Neural cell (in vitro differentiated cells): Measurements from ENCODE around the gene NFAM1. TPM values are rescaled to one million over a fixed set of nuclear protein-coding genes. Genes with fewer than 3 reads are reported as not detected.
A peak's percentile ranks its signal among the peaks of the same experiment; 100 is the strongest.

ENCODE experiments used
- H2AFZ ChIP-seq: fragments of 200-600, 300-800 bp; sonication (generic), shearing (Covaris generic); 2 replicates; pipeline ENCODE4 v1.6.0; 2014; ENCODE audit warnings: low read depth, mild to moderate bottlenecking, antibody characterized with exemption, low read length, moderate library complexity
- H3F3A ChIP-seq: fragments of 200-600 bp; shearing (Covaris generic); 2 replicates; pipeline ENCODE4 v1.6.1; 2016; ENCODE audit warnings: mild to moderate bottlenecking, moderate library complexity, mixed read lengths, antibody characterized with exemption, low read length; ENCODE audit not compliant: insufficient read depth, poor library complexity, severe bottlenecking
- H3K27ac ChIP-seq: fragments of 200-600, 300-800 bp; sonication (generic), shearing (Covaris generic); 2 replicates; pipeline ENCODE4 v1.5.1; 2014; ENCODE audit warnings: mild to moderate bottlenecking, low read length, moderate library complexity
- H3K27me3 ChIP-seq: fragments of 300-800, 200-600 bp; sonication (generic), shearing (Covaris generic); 2 replicates; pipeline ENCODE4 v1.6.0; 2014; ENCODE audit warnings: mild to moderate bottlenecking, low read depth, low read length, moderate library complexity; ENCODE audit not compliant: insufficient read depth
- H3K36me3 ChIP-seq: fragments of 300-800, 200-600 bp; sonication (generic), shearing (Covaris generic); 2 replicates; pipeline ENCODE4 v1.5.1; 2014; ENCODE audit warnings: mild to moderate bottlenecking, antibody characterized with exemption, low read length, moderate library complexity; ENCODE audit not compliant: insufficient read depth
- H3K4me2 ChIP-seq: fragments of 300-800, 200-600 bp; sonication (generic), shearing (Covaris generic); 2 replicates; pipeline ENCODE4 v1.6.0; 2014; ENCODE audit warnings: mild to moderate bottlenecking, low read length
- H3K4me3 ChIP-seq: fragments of 300-800, 200-600 bp; sonication (generic), shearing (Covaris generic); 2 replicates; pipeline ENCODE4 v1.5.1; 2014; ENCODE audit warnings: mild to moderate bottlenecking, low read length, moderate library complexity
- H3K79me2 ChIP-seq: fragments of 200-600 bp; shearing (Covaris generic); replicated peaks from 2 replicates; pipeline ENCODE4 v1.6.0; 2014; ENCODE audit warnings: mild to moderate bottlenecking, low read length, moderate library complexity; ENCODE audit not compliant: insufficient read depth
- H3K9ac ChIP-seq: fragments of 300-800, 200-600 bp; sonication (generic), shearing (Covaris generic); 2 replicates; pipeline ENCODE4 v1.6.1; 2016; ENCODE audit warnings: mild to moderate bottlenecking, low read length, mixed read lengths
- H3K9me2 ChIP-seq: fragments of 200-600 bp; shearing (Covaris generic); 2 replicates; pipeline ENCODE4 v1.6.1; 2016; ENCODE audit warnings: mild to moderate bottlenecking, low read length, mixed read lengths; ENCODE audit not compliant: insufficient read depth
- H3K9me3 ChIP-seq: fragments of 200-600, 300-800 bp; sonication (generic), shearing (Covaris generic); 2 replicates; pipeline ENCODE4 v1.6.1; 2016; ENCODE audit warnings: mild to moderate bottlenecking, mixed run types, low read length, moderate library complexity, mixed read lengths
- H4K20me1 ChIP-seq: fragments of 200-600 bp; shearing (Covaris generic); 2 replicates; pipeline ENCODE4 v1.6.1; 2016; ENCODE audit warnings: mild to moderate bottlenecking, mixed run types; ENCODE audit not compliant: insufficient read depth
- CTCF ChIP-seq: fragments of 450-650 bp; IDR thresholded peaks from 2 replicates; pipeline ENCODE4 v1.5.1; 2014; ENCODE audit warnings: antibody characterized with exemption, mild to moderate bottlenecking, moderate library complexity; ENCODE audit not compliant: poor library complexity, severe bottlenecking
- EP300 ChIP-seq: fragments of 450-650 bp; conservative IDR thresholded peaks from 2 replicates; pipeline ENCODE4 v1.6.1; 2014; ENCODE audit warnings: antibody characterized with exemption, mild to moderate bottlenecking, moderate library complexity; ENCODE audit not compliant: poor library complexity, severe bottlenecking
- EZH2 ChIP-seq: fragments of 200-600, 300-800 bp; shearing (Covaris generic), sonication (generic); IDR thresholded peaks from 2 replicates; pipeline ENCODE4 v1.6.1; 2014; ENCODE audit warnings: antibody characterized with exemption, low read length, borderline replicate concordance, mild to moderate bottlenecking; ENCODE audit not compliant: insufficient read depth, poor library complexity, severe bottlenecking
- MXI1 ChIP-seq: fragments of 450-650 bp; conservative IDR thresholded peaks from 2 replicates; pipeline ENCODE4 v1.6.1; 2014; ENCODE audit warnings: antibody characterized with exemption, mild to moderate bottlenecking; ENCODE audit not compliant: poor library complexity, severe bottlenecking
- POLR2AphosphoS5 ChIP-seq: IDR thresholded peaks from 2 replicates; pipeline ENCODE4 v1.6.1; 2012
- RAD21 ChIP-seq: fragments of 450-650 bp; conservative IDR thresholded peaks from 2 replicates; pipeline ENCODE4 v1.6.1; 2014; ENCODE audit warnings: antibody characterized with exemption, mild to moderate bottlenecking, moderate library complexity
- REST ChIP-seq: IDR thresholded peaks from 2 replicates; pipeline ENCODE4 v1.6.1; 2012; ENCODE audit warnings: borderline replicate concordance
- polyA plus RNA-seq: library from polyadenylated mRNA; depleted of rRNA; stranded (reverse); fragments of >200 nt; gene quantifications from 2 replicates; pipeline ENCODE4 v1.2.3, GENCODE V29; 2014

The NFAM1 gene
- polyA plus RNA-seq, 1 donor from 2014 or later = 0.05 TPM

- Histone ChIP-seq H4K20me1 (no peaks in the 10 kb centered on the region), H2AFZ (no peak overlapping the region), H3K9ac (no peak overlapping the region), H3K9me3 (no peaks in the 10 kb centered on the region), H3K9me2 (no peaks in the 10 kb centered on the region), H3K27me3 (no peaks in the 10 kb centered on the region), H3K79me2 (no peaks in the 10 kb centered on the region), H3K4me3 (no peak overlapping the region), H3K4me2 (no peak overlapping the region), H3F3A (no peaks in the 10 kb centered on the region), H3K36me3 (no peaks in the 10 kb centered on the region), H3K27ac (no peak overlapping the region)
- TF ChIP-seq RAD21 (no peak), CTCF (peak; percentile 15)
Observed at GRCh38 chr22:42353883-42354727, 78.1 kb downstream of the NFAM1 start.

GRCh38 chr22:42350373-42350772, 81.8 kb downstream of the NFAM1 start:
- Histone ChIP-seq H3K36me3 (no peaks in the 10 kb centered on the region), H4K20me1 (no peaks in the 10 kb centered on the region), H3K79me2 (no peaks in the 10 kb centered on the region), H3K9me2 (no peaks in the 10 kb centered on the region), H3K27ac (no peak overlapping the region), H3K27me3 (no peaks in the 10 kb centered on the region), H3F3A (no peaks in the 10 kb centered on the region), H3K9me3 (no peaks in the 10 kb centered on the region), H2AFZ (no peak overlapping the region), H3K4me3 (no peak overlapping the region), H3K9ac (no peak overlapping the region), H3K4me2 (no peak overlapping the region)
- TF ChIP-seq REST = no peak
- no peak for TF ChIP-seq CTCF
- no peak for TF ChIP-seq EZH2
- no peak for TF ChIP-seq EP300
- no peak for TF ChIP-seq POLR2AphosphoS5
- no peak for TF ChIP-seq MXI1
